DND-41 (cell line): ENCODE measurements around the gene IL1R2.

Source experiments
- ATAC-seq: fragments of 200-7000 bp; cut with Tn5 transposase; 3 replicates; pipeline ENCODE4 v1.9.1; 2021; ENCODE audit warnings: low read depth; ENCODE audit not compliant: insufficient read depth
- DNase-seq: peaks from one replicate; pipeline ENCODE4 v3.0.0-alpha.2; 2020
- H2AFZ ChIP-seq: 2 replicates; pipeline ENCODE4 v1.6.0; 2012; ENCODE audit warnings: low read depth, low read length
- H3K27ac ChIP-seq: 2 replicates; pipeline ENCODE4 v1.5.1; 2012; ENCODE audit warnings: low read length, inconsistent platforms
- H3K27me3 ChIP-seq: fragments of 200-600 bp; sonication (generic); 2 replicates; pipeline ENCODE4 v1.6.0; 2012; ENCODE audit warnings: low read length, mild to moderate bottlenecking, inconsistent platforms; ENCODE audit not compliant: insufficient read depth, poor library complexity
- H3K36me3 ChIP-seq: 2 replicates; pipeline ENCODE4 v1.5.1; 2012; ENCODE audit warnings: low read length, inconsistent platforms; ENCODE audit not compliant: insufficient read depth
- H3K4me1 ChIP-seq: 2 replicates; pipeline ENCODE4 v1.5.1; 2012; ENCODE audit warnings: mild to moderate bottlenecking, low read length; ENCODE audit not compliant: insufficient read depth
- H3K4me2 ChIP-seq: 2 replicates; pipeline ENCODE4 v1.6.0; 2012; ENCODE audit warnings: mild to moderate bottlenecking, moderate library complexity, low read length, inconsistent platforms; ENCODE audit not compliant: insufficient read depth
- H3K4me3 ChIP-seq, 2 experiments: fragments of 200-600 bp in 1 of 2; shearing (Covaris generic) in 1 of 2; 2 replicates each; pipeline ENCODE4 v1.5.1; 2012 to 2016; ENCODE audit warnings: inconsistent platforms in 2 of 2, low read length in 2 of 2, mild to moderate bottlenecking in 2 of 2, low read depth in 1 of 2, moderate library complexity in 1 of 2
- H3K79me2 ChIP-seq: 2 replicates; pipeline ENCODE4 v1.6.0; 2012; ENCODE audit warnings: low read length, inconsistent platforms; ENCODE audit not compliant: insufficient read depth
- H3K9ac ChIP-seq: 2 replicates; pipeline ENCODE4 v1.6.0; 2012; ENCODE audit warnings: low read depth, mild to moderate bottlenecking, inconsistent platforms, low read length, moderate library complexity
- H3K9me3 ChIP-seq: 2 replicates; pipeline ENCODE4 v1.5.1; 2012; ENCODE audit warnings: low read length, moderate library complexity, mild to moderate bottlenecking, inconsistent platforms; ENCODE audit not compliant: insufficient read depth, severe bottlenecking
- H4K20me1 ChIP-seq: 2 replicates; pipeline ENCODE4 v1.6.0; 2012; ENCODE audit warnings: low read length; ENCODE audit not compliant: insufficient read depth
- CTCF ChIP-seq: IDR thresholded peaks from 2 replicates; pipeline ENCODE4 v1.5.1; 2012; ENCODE audit warnings: borderline replicate concordance, low read length, moderate library complexity, mild to moderate bottlenecking; ENCODE audit not compliant: poor library complexity, severe bottlenecking; ENCODE audit errors: extremely low read depth
- EZH2 ChIP-seq: IDR thresholded peaks from 3 replicates; pipeline ENCODE4 v1.6.1; 2012; ENCODE audit warnings: borderline replicate concordance, low read depth, mild to moderate bottlenecking, moderate library complexity, low read length, inconsistent platforms; ENCODE audit not compliant: severe bottlenecking

IL1R2 gene

GRCh38 chr2:101985793-101986164 is 6.0 kb upstream of the IL1R2 start:
- Histone ChIP-seq H4K20me1 (no peaks in the 10 kb centered on the region), H3K27ac (no peak overlapping the region), H3K9me3 (no peaks in the 10 kb centered on the region), H3K36me3 (no peaks in the 10 kb centered on the region), H3K79me2 (no peaks in the 10 kb centered on the region), H3K27me3 (peaks cover 10% of the 10 kb centered on the region), H2AFZ (no peak overlapping the region), H3K4me2 (no peak overlapping the region), H3K4me3 (no peak overlapping the region), H3K4me1 (peaks cover 11% of the 10 kb centered on the region), H3K9ac (no peak overlapping the region)
- no peak for DNase-seq
- TF ChIP-seq EZH2 (no peak), CTCF (no peak)
- ATAC-seq: no peak

- Histone ChIP-seq H3K4me3 (no peak overlapping the region), H3K9ac (no peak overlapping the region), H3K27me3 (peaks cover 10% of the 10 kb centered on the region), H2AFZ (no peak overlapping the region), H4K20me1 (no peaks in the 10 kb centered on the region), H3K36me3 (no peaks in the 10 kb centered on the region), H3K4me2 (no peak overlapping the region), H3K4me1 (peaks cover 11% of the 10 kb centered on the region), H3K79me2 (no peaks in the 10 kb centered on the region), H3K27ac (no peak overlapping the region), H3K9me3 (no peaks in the 10 kb centered on the region)
- TF ChIP-seq EZH2 (no peak), CTCF (no peak)
- ATAC-seq: no peak
- no peak for DNase-seq
Observed at GRCh38 chr2:101986376-101986775, 5.4 kb upstream of the IL1R2 start.

GRCh38 chr2:101986804-101987740 is 4.7 kb upstream of the IL1R2 start:
- H3K36me3 ChIP-seq: no peaks in the 10 kb centered on the region
- no peaks in the 10 kb centered on the region for H4K20me1 ChIP-seq
- peak; percentile 73 for ATAC-seq
- H3K4me3 ChIP-seq: no peak overlapping the region
- peak; percentile 13 for DNase-seq
- no peak overlapping the region for H3K4me2 ChIP-seq
- H2AFZ ChIP-seq: no peak overlapping the region
- H3K27me3 ChIP-seq: peaks cover 10% of the 10 kb centered on the region
- H3K27ac ChIP-seq: no peak overlapping the region
- H3K4me1 ChIP-seq: peaks cover 11% of the 10 kb centered on the region
- H3K79me2 ChIP-seq: no peaks in the 10 kb centered on the region
- no peak for TF ChIP-seq EZH2
- H3K9me3 ChIP-seq: no peaks in the 10 kb centered on the region
- H3K9ac ChIP-seq: no peak overlapping the region

- H3K4me2 ChIP-seq: no peak overlapping the region
- no peak overlapping the region for H3K9ac ChIP-seq
- H3K79me2 ChIP-seq: no peaks in the 10 kb centered on the region
- DNase-seq: no peak
- H3K4me1 ChIP-seq: peaks cover 11% of the 10 kb centered on the region
- no peak overlapping the region for H2AFZ ChIP-seq
- no peaks in the 10 kb centered on the region for H4K20me1 ChIP-seq
- no peaks in the 10 kb centered on the region for H3K9me3 ChIP-seq
- H3K36me3 ChIP-seq: no peaks in the 10 kb centered on the region
- TF ChIP-seq EZH2: no peak
- no peak for TF ChIP-seq CTCF
- no peak for ATAC-seq
- H3K27me3 ChIP-seq: peaks cover 10% of the 10 kb centered on the region
- H3K27ac ChIP-seq: no peak overlapping the region
- no peak overlapping the region for H3K4me3 ChIP-seq
Observed at GRCh38 chr2:101987832-101988231, 3.9 kb upstream of the IL1R2 start.
